Pancreas (tissue), 10 donors: Measurements from ENCODE around the gene MEOX1. TPM values are rescaled to one million over a fixed set of nuclear protein-coding genes. Genes with fewer than 3 reads are reported as not detected.
A peak's percentile ranks its signal among the peaks of the same experiment; 100 is the strongest.

Source experiments
- ATAC-seq, 4 donors: fragments of 200-7000 bp; cut with Tn5 transposase; one replicate each; pipeline versions ENCODE4 v1.8.0 to v1.9.1; 2020; ENCODE audit warnings: mild to moderate bottlenecking in 4 of 4, moderate library complexity in 4 of 4
- DNase-seq, 6 donors: peaks; one replicate each; pipeline ENCODE4 v3.0.0-alpha.2; 2020
- FAIRE-seq: peaks from 2 replicates; lab custom pipeline; 2012; peaks lifted over from hg19 to GRCh38; lab: Jason Lieb, UNC
- H3K27ac ChIP-seq, 4 donors: fragments of 200-600 bp; sonication (generic); 1 replicate in 3 of 4; 2 replicates in 1 of 4; pipeline versions ENCODE4 v1.5.0 to v1.8.0; 2020
- H3K27me3 ChIP-seq, 4 donors: fragments of 200-600 bp; one replicate each; pipeline ENCODE4 v1.8.0; 2021
- H3K36me3 ChIP-seq, 3 donors: fragments of 200-600 bp; sonication (generic) in 1 of 3; one replicate each; pipeline versions ENCODE4 v1.5.0 to v1.8.0; 2020 to 2021
- H3K4me1 ChIP-seq, 3 donors: fragments of 200-600 bp; one replicate each; pipeline ENCODE4 v1.8.0; 2021
- H3K4me3 ChIP-seq, 4 donors: fragments of 200-600 bp; sonication (generic) in 2 of 4; one replicate each; pipeline versions ENCODE4 v1.5.0 to v1.8.0; 2020 to 2021
- H3K9me3 ChIP-seq, 4 donors: fragments of 200-600 bp; one replicate each; pipeline ENCODE4 v1.8.0; 2021
- CTCF ChIP-seq, 4 donors: fragments of 200-600 bp; sonication (generic) in 3 of 4; IDR thresholded peaks; one replicate each; pipeline versions ENCODE4 v1.5.0 to v1.8.0; 2021; ENCODE audit warnings: antibody characterized with exemption in 4 of 4
- WGBS, 2 donors: extraction: QIAGEN DNeasy Blood & Tissue Kit; methylation state at CpG; one replicate each; pipeline ENCODE4 v1.1.7; 2013; 5-methylcytosine and 5-hydroxymethylcytosine counted together
- intact Hi-C, 3 donors: fragments of 100-400 bp; cut with DNase I; formaldehyde crosslinking; loops; one replicate each; pipeline versions ENCODE4 v1.11.1 to v1.14.2; 2022
- polyA plus RNA-seq, 2 donors: library from polyadenylated mRNA; stranded (reverse); fragments of 200-250 nt; gene quantifications; one replicate each; pipeline ENCODE4 v1.2.3, GENCODE V29; 2013
- total RNA-seq, 6 donors: library from RNA; stranded (reverse); fragmentation: NEBNext Ultra II Directional in 4 of 6; extraction: Animal tissue kit (Norgen Biotek cat#: 25700) in 4 of 6; gene quantifications; one replicate each; pipeline versions ENCODE4 v1.2.1 to v1.2.4, GENCODE V29; 2021 to 2023
- donor health status: healthy with polysubstance abuse.
- donor health status: DM: no; HTN: no; CAD: no; lungs with moderate emphysema.
- donor health status: DM: no; HTN: no; CAD: no.
- donor health status: control.
- donor health status: control.
- donor health status: Bipolar disorder and iron deficiency.
- donor health status: DM: yes; HTN: yes; CAD: no.
- donor health status: DM: no; HTN: no; CAD: no.
- donor health status: DM: no; HTN: no; CAD: no.
- donor health status: DM: yes; HTN: yes; CAD: no.

The MEOX1 gene
- total and polyA plus RNA-seq, 8 donors = 0.28 to 4.3 (median 1.1) TPM

GRCh38 chr17:43697937-43698336 lies 36.2 kb upstream of the MEOX1 start:
- no peak overlapping the region for H3K4me3 ChIP-seq
- no peaks in the 10 kb centered on the region for H3K4me1 ChIP-seq
- H3K9me3 ChIP-seq = no peaks in the 10 kb centered on the region
- H3K27me3 ChIP-seq = no peaks in the 10 kb centered on the region
- TF ChIP-seq CTCF (IDR thresholded peaks at IDR 0.05) = no peak
- WGBS, 2 donors = 72 to 81% methylated on average over 10 of the region's 10 CpGs
- H3K36me3 ChIP-seq = no peaks in the 10 kb centered on the region
- no peak overlapping the region for H3K27ac ChIP-seq
- intact Hi-C loops = loop anchor here (2.0 to 5.0 kb wide), 2 partner anchors 59 to 61 kb away; partner anchors contain the start of gene SOST (in 3 of the 3)
- DNase-seq (no peak), ATAC-seq (no peak), FAIRE-seq (no peak)

GRCh38 chr17:43696891-43697290 lies 35.2 kb upstream of the MEOX1 start:
- ATAC-seq = no peak

GRCh38 chr17:43695970-43696865 lies 34.5 kb upstream of the MEOX1 start:
- TF ChIP-seq CTCF (IDR thresholded peaks at IDR 0.05) = no peak
- H3K4me3 ChIP-seq = no peak overlapping the region
- H3K27me3 ChIP-seq = no peaks in the 10 kb centered on the region
- no peak for FAIRE-seq
- no peaks in the 10 kb centered on the region for H3K4me1 ChIP-seq
- intact Hi-C loops = loop anchor here (2.0 to 5.0 kb wide), 2 partner anchors 61 to 63 kb away; partner anchors contain the start of gene SOST (in 3 of the 3)
- no peaks in the 10 kb centered on the region for H3K9me3 ChIP-seq
- no peak for ATAC-seq
- no peak overlapping the region for H3K27ac ChIP-seq
- 24 to 26% methylated on average over 12 of the region's 12 CpGs for WGBS, 2 donors
- H3K36me3 ChIP-seq = no peaks in the 10 kb centered on the region
- DNase-seq = no peak

More at GRCh38 chr17:43696891-43697290, 35.2 kb upstream of the MEOX1 start:
- Histone ChIP-seq H3K27ac (no peak overlapping the region), H3K4me1 (no peaks in the 10 kb centered on the region), H3K9me3 (no peaks in the 10 kb centered on the region), H3K27me3 (no peaks in the 10 kb centered on the region), H3K36me3 (no peaks in the 10 kb centered on the region), H3K4me3 (no peak overlapping the region)
- DNase-seq (no peak), FAIRE-seq (no peak)
- TF ChIP-seq CTCF (IDR thresholded peaks at IDR 0.05) = no peak
- WGBS, 2 donors = 63 to 64% methylated on average over 2 of the region's 2 CpGs
- intact Hi-C loops = loop anchor here (2.0 to 5.0 kb wide), 2 partner anchors 60 to 62 kb away; partner anchors contain the start of gene SOST (in 3 of the 3)

GRCh38 chr17:43694081-43694870 lies 32.6 kb upstream of the MEOX1 start:
- Histone ChIP-seq H3K27me3 (no peaks in the 10 kb centered on the region), H3K4me1 (no peaks in the 10 kb centered on the region), H3K9me3 (no peaks in the 10 kb centered on the region), H3K27ac (no peak overlapping the region), H3K4me3 (no peak overlapping the region), H3K36me3 (no peaks in the 10 kb centered on the region)
- DNase-seq (peak; percentile 66 to 90 (median 77)), FAIRE-seq (no peak), ATAC-seq (peak; percentile 97 to 99 (median 98))
- 23 to 24% methylated on average over 11 of the region's 11 CpGs for WGBS, 2 donors
- peak; percentile 81 to 89 (median 84) for TF ChIP-seq CTCF (IDR thresholded peaks at IDR 0.05)
- intact Hi-C loops = no loop called here
